Lung microvascular endothelial cell (primary cell): ENCODE measurements around the gene DNAJC22. TPM values are rescaled to one million over a fixed set of nuclear protein-coding genes. Genes with fewer than 3 reads are reported as not detected.
"Not testable (repeated sequence)": the region's sequence is repeated elsewhere in the genome, so short reads cannot be mapped to it uniquely, and the experiment has no call there.

Source experiments
- DNase-seq, 2 donors: peaks; one replicate each; pipeline versions ENCODE4 v3.0.0 to v3.0.0-alpha.2; 2010; ENCODE audit warnings: low read depth in 2 of 2
- total RNA-seq: library from RNA; depleted of rRNA; stranded (reverse); fragments of >200 nt; gene quantifications from 2 replicates; pipeline ENCODE4 v1.2.1, GENCODE V29; 2014

Gene DNAJC22
- total RNA-seq, 1 donor from 2014 or later, result 0.40 TPM

GRCh38 chr12:49370539-49370938, 23.9 kb downstream of the DNAJC22 start:
- no peak for DNase-seq

GRCh38 chr12:49375406-49375805, 28.7 kb downstream of the DNAJC22 start:
- no peak for DNase-seq

GRCh38 chr12:49377386-49377785, 30.7 kb downstream of the DNAJC22 start:
- no peak for DNase-seq

- not testable (repeated sequence) for DNase-seq
Measured at GRCh38 chr12:49380184-49380583, 33.5 kb downstream of the DNAJC22 start.

GRCh38 chr12:49388682-49389386, 42.1 kb downstream of the DNAJC22 start:
- DNase-seq, result peak in 1 of 2 donors; percentile 12

- DNase-seq, result no peak
Measured at GRCh38 chr12:49389387-49389703, 42.7 kb downstream of the DNAJC22 start.

GRCh38 chr12:49397000-49397399, 50.3 kb downstream of the DNAJC22 start:
- DNase-seq, result no peak

- DNase-seq, result no peak
Measured at GRCh38 chr12:49400304-49400703, 53.6 kb downstream of the DNAJC22 start.

Other genes with a start within 250 kb of the DNAJC22 start
- gene LMBR1L, start 236.0 kb upstream of the DNAJC22 start, total RNA-seq, result 68.9 and 76.4 TPM in 2 replicates
- 613 and 894 TPM in 2 replicates for gene TUBA1B, start 215.5 kb upstream of the DNAJC22 start, total RNA-seq
- gene TUBA1A, start 157.8 kb upstream of the DNAJC22 start, total RNA-seq, result 674 and 686 TPM in 2 replicates
- gene TUBA1C, start 81.8 kb upstream of the DNAJC22 start, total RNA-seq, result 87.5 and 122 TPM in 2 replicates
- not detected in 2 replicates for gene PRPH, start 51.7 kb upstream of the DNAJC22 start, total RNA-seq
- gene TROAP, start 23.6 kb upstream of the DNAJC22 start, total RNA-seq, result 1.6 and 8.9 TPM in 2 replicates
- gene C1QL4, start 9.7 kb upstream of the DNAJC22 start, total RNA-seq, result not detected in 2 replicates
- 11.7 and 18.3 TPM in 2 replicates for gene SPATS2, start 20.6 kb downstream of the DNAJC22 start, total RNA-seq
- gene KCNH3, start 192.1 kb downstream of the DNAJC22 start, total RNA-seq, result under 0.01 TPM in 1 of 2 replicates, not detected in the other
- gene MCRS1, start 221.3 kb downstream of the DNAJC22 start, total RNA-seq, result 42.9 and 44.2 TPM in 2 replicates